ENCODE data around the gene MEIOB. TPM values are rescaled to one million over a fixed set of nuclear protein-coding genes. Genes with fewer than 3 reads are reported as not detected.

The MEIOB gene
- total RNA-seq, 4 donors from 2014 or later: not detected

DNA sequence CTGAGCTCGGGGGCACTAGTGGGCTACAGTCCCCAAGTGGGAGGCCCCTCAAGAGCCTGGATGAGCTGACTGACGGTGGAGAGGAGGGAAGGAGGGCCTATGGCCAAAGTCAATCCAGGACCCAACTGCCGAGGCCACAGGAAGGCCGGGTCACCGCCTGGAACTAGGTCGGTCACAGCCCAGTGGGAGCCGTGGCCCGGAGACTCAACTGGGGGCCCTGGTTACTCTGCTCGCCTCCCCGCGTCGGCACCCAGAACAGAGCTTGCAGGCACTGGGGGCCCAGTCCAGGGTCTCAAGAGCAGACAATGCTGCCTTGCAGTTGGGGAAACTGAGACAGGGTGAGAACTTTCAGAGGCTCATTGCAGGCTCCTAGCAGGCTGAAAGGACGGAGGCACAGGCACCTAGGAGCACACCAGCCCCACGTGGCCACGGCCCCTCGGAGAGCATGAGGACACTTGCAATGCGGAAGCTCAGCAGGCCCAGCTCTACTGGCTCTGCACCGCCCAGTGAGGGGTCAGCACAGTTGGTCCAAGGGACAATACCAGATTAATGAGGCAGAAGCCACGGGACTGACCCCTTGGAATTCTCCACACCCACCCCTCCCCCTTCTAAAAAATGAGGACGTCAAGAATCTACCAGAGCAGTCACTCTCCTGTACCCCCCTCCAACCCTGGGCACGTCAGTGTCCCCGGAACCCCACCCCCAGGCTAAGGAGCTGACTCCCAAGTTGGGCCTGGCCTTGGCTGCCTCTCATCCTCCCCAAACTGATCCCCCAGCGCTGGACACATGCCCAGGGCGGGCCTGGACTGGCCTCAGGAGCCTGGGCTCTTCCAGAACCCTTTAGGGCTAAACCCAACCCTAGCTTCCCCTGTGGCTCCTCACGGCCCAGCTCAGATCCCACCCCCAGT, 44.0 kb upstream of the MEIOB start:
- no peaks in the 10 kb centered on the region for H3K36me3 ChIP-seq
- peaks cover 81% of the 10 kb centered on the region for H3K27me3 ChIP-seq
- TF ChIP-seq EP300 (IDR thresholded peaks at IDR 0.05) (no peak), POLR2A (IDR thresholded peaks at IDR 0.05) (no peak), POLR2AphosphoS5 (IDR thresholded peaks at IDR 0.05) (no peak)
- TF ChIP-seq, protein P1, sequence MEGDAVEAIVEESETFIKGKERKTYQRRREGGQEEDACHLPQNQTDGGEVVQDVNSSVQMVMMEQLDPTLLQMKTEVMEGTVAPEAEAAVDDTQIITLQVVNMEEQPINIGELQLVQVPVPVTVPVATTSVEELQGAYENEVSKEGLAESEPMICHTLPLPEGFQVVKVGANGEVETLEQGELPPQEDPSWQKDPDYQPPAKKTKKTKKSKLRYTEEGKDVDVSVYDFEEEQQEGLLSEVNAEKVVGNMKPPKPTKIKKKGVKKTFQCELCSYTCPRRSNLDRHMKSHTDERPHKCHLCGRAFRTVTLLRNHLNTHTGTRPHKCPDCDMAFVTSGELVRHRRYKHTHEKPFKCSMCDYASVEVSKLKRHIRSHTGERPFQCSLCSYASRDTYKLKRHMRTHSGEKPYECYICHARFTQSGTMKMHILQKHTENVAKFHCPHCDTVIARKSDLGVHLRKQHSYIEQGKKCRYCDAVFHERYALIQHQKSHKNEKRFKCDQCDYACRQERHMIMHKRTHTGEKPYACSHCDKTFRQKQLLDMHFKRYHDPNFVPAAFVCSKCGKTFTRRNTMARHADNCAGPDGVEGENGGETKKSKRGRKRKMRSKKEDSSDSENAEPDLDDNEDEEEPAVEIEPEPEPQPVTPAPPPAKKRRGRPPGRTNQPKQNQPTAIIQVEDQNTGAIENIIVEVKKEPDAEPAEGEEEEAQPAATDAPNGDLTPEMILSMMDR (IDR thresholded peaks at IDR 0.05): no peak
- H3K4me3 ChIP-seq: no peak overlapping the region
- no peak overlapping the region for H3K27ac ChIP-seq
- H3K9me3 ChIP-seq: no peaks in the 10 kb centered on the region
- peaks cover 0 to 14% (median 0%) of the 10 kb centered on the region in 3 donors for H3K4me1 ChIP-seq
- ATAC-seq: no peak
- WGBS, 2 donors (ENCODE audit: low coverage in 1 of 2): 0 to 53% methylated on average over 1 to 3 of the region's 25 CpGs

DNA sequence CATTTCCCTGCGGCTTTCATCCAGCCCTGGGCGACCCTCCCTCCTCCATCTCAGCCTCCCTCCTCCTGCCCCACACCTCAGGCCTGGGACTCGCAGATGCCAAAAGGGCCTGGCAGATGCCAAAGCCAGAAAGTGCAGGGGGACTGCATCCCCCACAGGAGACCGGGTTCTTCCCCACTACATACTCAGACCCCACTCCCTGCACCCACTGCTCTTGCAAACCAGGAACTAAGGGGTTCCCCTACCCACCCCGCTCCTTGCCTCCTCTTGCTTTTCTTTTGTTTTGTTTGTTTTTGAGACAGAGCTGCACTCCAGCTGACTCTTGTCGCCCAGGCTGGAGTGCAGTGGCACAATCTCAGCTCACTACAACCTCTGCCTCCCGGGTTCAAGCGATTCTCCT, 43.0 kb upstream of the MEIOB start:
- H3K9me3 ChIP-seq: no peaks in the 10 kb centered on the region
- H3K36me3 ChIP-seq: no peaks in the 10 kb centered on the region
- H3K4me3 ChIP-seq: no peak overlapping the region
- no peak overlapping the region for H3K27ac ChIP-seq
- no peak for ATAC-seq
- H3K4me1 ChIP-seq: peaks cover 0 to 14% (median 0%) of the 10 kb centered on the region in 3 donors
- WGBS, 2 donors (ENCODE audit: low coverage in 1 of 2): 43% methylated on average over 4 of the region's 8 CpGs; no CpG with 5 or more reads in 1 of the 2 donors
- H3K27me3 ChIP-seq: peaks cover 75% of the 10 kb centered on the region
- TF ChIP-seq EP300 (IDR thresholded peaks at IDR 0.05): no peak
- TF ChIP-seq, protein P1 (IDR thresholded peaks at IDR 0.05): no peak
- TF ChIP-seq POLR2A (IDR thresholded peaks at IDR 0.05): no peak
- no peak for TF ChIP-seq POLR2AphosphoS5 (IDR thresholded peaks at IDR 0.05)

DNA sequence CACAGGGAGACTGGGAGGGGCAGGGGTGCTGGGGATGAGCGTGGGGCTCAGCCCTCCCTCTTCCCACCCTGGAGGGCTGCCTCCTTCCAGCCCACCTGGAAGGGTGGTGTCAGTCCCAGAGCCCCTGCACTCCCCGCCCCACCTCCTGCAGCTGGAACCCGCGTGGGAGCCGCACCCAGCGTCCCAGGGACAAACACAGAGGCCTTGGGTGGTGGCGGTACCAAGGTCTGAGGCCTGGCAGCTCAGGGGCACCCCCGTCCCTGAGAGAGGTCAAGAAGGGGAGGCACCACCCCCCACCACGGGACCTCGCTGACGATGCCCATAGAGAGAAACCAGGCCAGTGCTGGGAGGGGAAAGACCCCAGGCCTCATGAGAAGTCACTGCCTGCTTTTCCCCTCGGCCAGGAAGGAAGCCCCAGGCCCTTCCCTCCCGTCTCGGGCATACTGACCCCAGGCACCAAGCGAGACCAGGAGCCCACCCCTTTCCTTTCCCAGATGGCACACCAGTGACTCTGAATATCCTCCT, 42.2 kb upstream of the MEIOB start:
- Histone ChIP-seq H3K4me1 (peaks cover 0 to 14% (median 0%) of the 10 kb centered on the region in 3 donors), H3K4me3 (no peak overlapping the region), H3K36me3 (no peaks in the 10 kb centered on the region), H3K27me3 (peaks cover 75% of the 10 kb centered on the region), H3K9me3 (no peaks in the 10 kb centered on the region), H3K27ac (no peak overlapping the region)
- no peak for ATAC-seq
- TF ChIP-seq POLR2A (IDR thresholded peaks at IDR 0.05) (no peak), POLR2AphosphoS5 (IDR thresholded peaks at IDR 0.05) (no peak), EP300 (IDR thresholded peaks at IDR 0.05) (no peak)
- TF ChIP-seq, protein P1 (IDR thresholded peaks at IDR 0.05): no peak
- WGBS, 2 donors (ENCODE audit: low coverage in 1 of 2): 48% methylated on average over 2 of the region's 15 CpGs; no CpG with 5 or more reads in 1 of the 2 donors

DNA sequence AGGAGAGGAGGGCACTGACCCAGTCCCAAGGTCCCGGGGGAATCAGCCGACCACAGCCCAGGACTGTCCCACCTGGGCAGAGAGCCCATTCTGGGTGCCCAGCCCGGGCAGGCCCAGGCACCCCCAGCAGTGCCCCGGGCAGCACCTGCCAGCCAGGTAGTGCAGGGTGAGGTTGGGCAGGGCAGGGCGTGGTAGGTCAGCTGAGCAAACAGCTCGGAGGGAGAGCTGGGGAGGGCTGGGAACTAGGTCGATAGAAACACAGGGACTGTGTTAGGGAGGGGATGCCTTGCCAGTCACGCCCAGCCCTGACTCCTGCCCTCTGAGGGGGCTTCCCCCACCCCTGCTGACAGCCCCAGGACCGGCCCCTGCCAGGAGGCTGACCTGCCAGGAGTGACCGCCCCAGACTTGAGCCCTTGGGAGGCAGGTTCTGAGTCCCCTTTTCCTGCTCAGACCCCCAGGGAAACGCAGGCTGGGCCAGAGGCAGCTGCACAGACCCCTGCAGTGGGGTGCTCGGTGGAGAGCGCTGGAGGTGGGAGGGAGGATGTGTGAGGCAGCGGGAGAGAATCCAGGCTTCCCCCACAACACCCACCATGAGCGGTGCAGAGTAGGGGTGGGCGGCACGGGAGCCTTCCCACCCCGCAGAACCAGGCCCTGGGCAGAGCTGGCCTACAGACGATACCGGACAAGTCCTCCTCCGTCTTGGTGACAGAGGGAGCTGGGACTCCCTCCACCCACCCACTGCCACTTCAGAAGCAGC, 41.5 kb upstream of the MEIOB start:
- Histone ChIP-seq H3K4me1 (peaks cover 0 to 9% (median 0%) of the 10 kb centered on the region in 3 donors), H3K4me3 (no peak overlapping the region), H3K9me3 (no peaks in the 10 kb centered on the region), H3K27me3 (peaks cover 75% of the 10 kb centered on the region), H3K27ac (no peak overlapping the region), H3K36me3 (no peaks in the 10 kb centered on the region)
- WGBS, 2 donors (ENCODE audit: low coverage in 1 of 2): no CpG with 5 or more reads among the region's 21 CpGs
- TF ChIP-seq POLR2A (IDR thresholded peaks at IDR 0.05) (no peak), POLR2AphosphoS5 (IDR thresholded peaks at IDR 0.05) (no peak), EP300 (IDR thresholded peaks at IDR 0.05) (no peak)
- TF ChIP-seq, protein P1 (IDR thresholded peaks at IDR 0.05): no peak
- no peak for ATAC-seq

Measured in gastroesophageal sphincter (tissue), 4 donors.